HG02763 (cell line): ENCODE data around the gene DCP1B.

Source experiments
- ATAC-seq: cut with Tn5 transposase; IDR thresholded peaks from one replicate; pipeline ENCODE4 v1.9.1; 2021; ENCODE audit warnings: mild to moderate bottlenecking, moderate library complexity; ENCODE audit not compliant: unreplicated experiment

Gene DCP1B

DNA sequence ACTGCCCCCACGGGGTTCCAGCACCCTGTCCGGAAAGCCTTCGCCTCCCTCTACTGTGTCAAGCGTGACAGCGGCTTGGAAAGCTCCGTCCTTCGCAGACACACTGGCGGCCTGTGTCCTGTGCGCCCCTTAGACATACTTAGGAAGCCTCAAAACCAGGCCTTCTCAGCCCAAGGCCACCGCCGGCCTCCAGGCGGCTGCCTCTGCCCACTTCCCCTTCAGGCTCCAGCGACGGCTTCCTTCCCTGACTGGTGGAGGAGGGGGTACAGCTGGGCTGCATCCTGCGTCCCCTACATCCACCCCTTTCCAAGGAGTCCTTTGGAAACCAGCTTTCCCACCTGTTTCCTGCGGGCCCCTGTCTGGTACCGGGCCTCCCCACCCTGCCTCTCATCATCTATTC, 83.3 kb downstream of the DCP1B start:
- no peak for ATAC-seq

- no peak for ATAC-seq
These were observed 83.8 kb downstream of the DCP1B start for GRCh38 chr12:1920436-1920835.

DNA sequence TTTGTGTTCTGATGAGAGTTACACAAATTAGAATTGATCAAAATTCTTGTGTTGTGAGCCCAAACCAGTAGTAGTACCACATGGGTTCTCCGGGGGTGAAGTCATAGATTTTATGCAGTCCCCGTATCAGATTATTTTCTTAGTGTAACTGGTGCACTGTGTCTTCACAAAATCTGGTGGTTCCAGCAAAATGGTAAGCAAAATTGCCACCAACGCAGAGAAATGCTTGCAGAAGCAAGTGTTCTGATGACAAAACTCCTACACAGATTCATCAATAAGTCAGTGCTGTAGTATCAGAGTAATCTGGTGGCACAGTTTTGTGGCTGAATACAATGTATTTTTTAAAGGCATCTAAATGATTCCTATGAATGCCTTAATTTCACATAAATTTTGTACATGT, 84.5 kb downstream of the DCP1B start:
- no peak for ATAC-seq

- no peak for ATAC-seq
These were observed 85.0 kb downstream of the DCP1B start for GRCh38 chr12:1919284-1919683.

GRCh38 chr12:1918884-1919236, 85.4 kb downstream of the DCP1B start:
- no peak for ATAC-seq

DNA sequence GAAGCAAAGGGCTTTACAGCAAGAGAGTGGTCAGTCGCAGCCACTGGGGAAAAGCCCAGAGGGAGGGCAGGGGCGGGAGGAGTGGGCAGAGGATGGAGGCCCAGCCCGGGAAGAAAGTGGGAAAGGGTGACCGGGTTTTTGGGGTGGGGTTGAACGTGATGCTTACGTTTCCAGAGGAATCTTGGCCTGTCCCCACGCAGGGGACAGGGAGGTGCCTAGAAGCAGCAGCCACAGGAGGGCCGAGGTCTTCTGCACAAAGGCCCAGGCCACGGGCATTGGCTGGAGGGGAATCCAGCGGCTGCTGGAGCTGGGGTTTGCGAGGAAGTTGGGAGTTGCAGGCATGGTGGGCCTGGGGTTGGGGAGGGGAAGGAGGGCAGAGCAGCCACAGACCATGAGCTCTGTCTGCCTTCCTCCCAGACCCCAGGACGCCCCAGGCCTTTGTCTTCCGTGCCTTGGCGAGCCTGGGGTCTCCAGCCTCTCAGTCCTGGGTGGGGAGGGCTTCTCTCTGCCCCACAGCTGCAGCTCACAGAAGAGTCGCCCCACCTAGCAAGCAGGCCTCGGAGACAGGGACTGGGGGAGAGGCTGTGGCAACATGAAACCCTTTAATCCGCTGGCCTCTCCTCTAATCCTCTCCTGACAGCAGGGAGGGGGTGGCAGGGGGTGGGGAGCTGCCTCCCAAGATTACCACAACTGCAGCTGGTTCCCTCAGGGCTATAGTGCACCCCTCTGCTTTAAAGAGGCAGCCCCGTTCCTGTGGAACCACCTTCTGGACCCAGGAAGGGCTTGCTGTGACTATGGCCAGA, 86.0 kb downstream of the DCP1B start, which contains the start of gene CACNA2D4:
Gene CACNA2D4, minus strand, starts transcription at position 572 of the 803 bp plus-strand sequence. Its CDS starts 179 bp downstream, at position 393.
- ATAC-seq, result no peak

- no peak for ATAC-seq
These were observed 86.8 kb downstream of the DCP1B start for GRCh38 chr12:1917172-1918070.

GRCh38 chr12:1916371-1917171, 87.7 kb downstream of the DCP1B start:
- ATAC-seq, result no peak

DNA sequence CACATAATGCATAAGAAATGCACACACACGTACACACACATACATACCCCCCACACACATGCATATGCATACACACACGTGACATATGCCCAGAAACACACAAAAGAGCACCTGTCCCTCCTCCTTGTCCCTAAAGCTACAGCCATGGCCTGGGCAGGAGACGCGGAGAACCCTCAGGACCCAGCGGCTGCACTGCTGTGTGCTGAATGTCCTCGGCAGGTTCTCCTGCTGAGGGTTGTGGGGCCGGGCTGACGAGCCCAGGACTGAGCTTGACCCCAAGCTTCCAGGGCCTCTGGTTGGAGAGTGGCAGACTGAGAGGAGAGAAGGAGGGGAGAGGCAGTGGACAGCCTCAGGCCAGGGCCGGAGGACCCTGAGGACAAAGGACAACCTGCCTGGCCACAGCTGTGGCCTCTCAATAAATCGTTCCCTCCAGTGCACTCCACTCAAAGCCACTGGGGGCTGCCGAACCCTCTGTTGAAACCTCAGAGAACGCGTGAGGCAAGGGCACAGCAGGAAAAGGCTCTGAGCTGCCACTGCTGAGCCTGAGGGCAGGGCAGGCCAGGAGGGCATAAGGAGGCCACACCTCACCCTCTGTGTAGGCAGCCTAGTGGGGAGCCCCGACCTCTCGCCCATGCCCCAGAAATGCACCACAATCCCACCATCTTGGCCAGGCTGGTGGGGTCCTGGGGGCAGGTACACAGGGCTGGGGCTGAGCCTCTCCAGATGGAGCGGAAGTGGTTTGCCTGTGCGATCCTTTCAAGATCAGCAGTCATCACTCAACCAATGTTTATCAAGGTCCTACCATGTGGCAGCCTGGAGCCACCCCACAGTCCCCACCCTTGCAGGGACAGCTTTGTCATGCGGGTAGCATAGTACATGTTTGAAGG, 88.9 kb downstream of the DCP1B start:
- no peak for ATAC-seq

DNA sequence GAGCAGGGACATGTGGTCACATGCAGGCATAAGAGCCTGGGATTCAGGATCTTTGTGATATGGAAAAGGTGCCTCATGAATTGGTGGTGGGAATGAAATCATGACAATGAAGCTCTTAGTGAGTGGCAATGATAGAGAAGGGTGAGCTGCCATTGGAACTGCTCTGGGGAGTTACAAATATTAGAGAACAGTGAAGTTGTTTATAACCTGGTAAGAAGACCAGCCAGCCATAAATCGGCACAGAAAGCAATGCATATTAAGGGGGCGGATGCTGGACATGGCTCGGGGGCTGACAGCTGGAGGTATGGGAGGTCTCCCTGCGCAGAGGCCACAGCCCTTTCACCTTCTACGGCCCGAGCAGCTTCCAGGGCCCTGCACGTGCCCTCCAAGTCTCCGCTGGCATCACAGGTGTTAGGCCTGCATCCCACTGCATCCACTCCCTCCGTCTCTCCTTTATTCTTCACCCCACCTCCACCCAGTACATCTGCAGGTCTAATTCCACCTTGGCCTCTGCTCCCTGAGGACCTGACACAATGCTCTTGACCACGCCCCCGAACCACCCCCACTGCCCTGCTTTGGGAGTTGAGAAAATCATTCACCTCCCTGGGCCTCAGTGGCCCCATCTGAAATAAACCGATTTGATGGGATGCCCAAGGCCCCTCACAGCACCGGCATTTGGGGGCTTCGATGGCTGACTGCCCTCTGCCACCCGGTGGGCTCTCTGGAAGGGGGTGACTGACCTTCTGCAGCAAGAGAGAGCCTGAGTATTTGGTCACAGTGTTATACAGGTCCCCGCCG, 89.9 kb downstream of the DCP1B start:
- ATAC-seq, result no peak

GRCh38 chr12:1913377-1914113, 90.7 kb downstream of the DCP1B start:
- no peak for ATAC-seq

GRCh38 chr12:1912580-1913376, 91.5 kb downstream of the DCP1B start:
- ATAC-seq, result no peak

DNA sequence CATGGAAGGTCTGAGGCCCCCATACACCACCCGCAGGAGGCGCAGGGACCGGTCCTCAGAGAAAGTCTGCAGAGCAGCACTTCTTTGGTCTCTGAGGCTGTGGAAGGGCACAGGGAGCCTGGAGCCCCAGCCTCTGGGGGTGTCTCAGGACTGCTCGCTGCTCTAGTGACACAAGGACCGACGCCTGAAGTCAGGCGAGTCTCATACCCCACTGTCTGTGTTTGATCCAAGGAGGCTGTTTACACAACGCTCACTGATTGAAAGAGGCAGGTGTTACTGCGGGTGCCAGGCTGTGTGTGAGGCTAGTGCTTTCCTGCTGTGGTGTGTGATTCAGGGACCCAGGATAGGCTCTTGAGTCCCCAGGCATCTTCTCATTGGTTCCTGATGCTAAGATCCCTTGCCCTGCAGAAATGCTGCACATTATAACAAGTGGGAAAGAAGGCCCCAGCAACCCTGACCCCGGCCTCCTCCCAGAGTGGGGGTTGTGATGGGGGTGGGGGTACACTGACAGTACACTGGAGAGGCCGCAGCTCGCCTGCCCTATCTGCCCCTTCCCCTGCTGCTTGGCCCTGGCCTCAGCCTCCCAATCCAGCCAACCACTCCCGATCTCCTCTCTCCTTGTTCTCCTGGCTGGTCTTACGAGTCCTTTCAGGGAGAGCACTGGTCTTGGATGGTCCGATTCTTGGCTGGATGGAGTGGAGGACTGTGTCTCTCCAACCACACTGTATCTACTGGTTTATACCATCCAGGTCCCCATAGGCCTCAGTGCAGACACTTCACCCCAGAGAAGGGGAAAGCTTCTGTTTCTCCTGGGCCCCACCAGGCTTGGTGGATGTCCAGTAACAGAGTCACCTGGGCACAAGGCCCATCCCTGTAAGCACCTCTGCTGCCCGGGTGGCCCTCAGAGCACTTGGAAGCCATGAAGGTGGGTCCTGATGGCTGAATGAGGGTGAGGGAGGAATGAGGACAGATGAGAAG, 92.4 kb downstream of the DCP1B start:
- no peak for ATAC-seq

DNA sequence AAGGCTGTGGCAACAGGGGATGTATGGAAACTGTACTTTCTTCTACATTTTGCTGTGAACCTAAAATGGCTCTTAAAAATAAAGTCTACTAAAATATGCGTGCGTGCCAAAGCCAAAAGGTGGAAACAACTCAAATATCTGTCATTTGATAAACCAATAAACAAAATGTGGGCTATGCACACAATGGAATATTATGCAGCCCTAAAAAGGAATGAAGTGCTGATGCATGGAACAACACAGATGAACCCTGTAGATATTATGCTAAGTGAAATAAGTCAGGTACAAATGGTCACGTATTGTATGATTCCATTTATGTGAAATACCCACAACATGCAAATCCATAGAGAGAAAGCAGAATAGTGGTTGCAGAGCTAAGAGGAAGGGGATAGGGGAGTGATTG, 93.8 kb downstream of the DCP1B start:
- ATAC-seq, result no peak

GRCh38 chr12:1908758-1909157, 95.5 kb downstream of the DCP1B start:
- no peak for ATAC-seq
